Measurements from ENCODE around the gene GNG12.

Gene GNG12

GRCh38 chr1:67687649-67688048 is 145.6 kb downstream of the GNG12 start:
- FAIRE-seq (peak; percentile 85), DNase-seq (ENCODE audit: insufficient read length, low spot score) (no peak)
- TF ChIP-seq POLR2A (IDR thresholded peaks at IDR 0.05; ENCODE audit: low read depth, low read length), result no peak

DNA sequence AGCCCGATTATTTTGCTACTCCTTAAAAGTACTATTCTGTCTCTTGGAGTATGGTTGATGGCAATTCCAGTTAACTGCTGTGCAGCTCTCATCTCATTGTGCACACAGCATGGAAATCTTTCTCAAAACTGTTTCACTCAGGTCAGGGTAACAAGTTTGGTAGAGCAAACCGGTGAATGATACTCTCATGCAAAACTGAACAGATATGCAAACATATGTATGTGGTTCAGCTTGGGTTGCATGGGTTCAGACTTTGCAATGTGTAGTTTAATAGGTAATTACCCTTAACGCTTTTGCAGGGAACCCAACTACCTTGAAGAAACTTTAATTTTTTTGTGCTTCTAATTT is 146.1 kb downstream of the GNG12 start:
- no peak for TF ChIP-seq POLR2A (IDR thresholded peaks at IDR 0.05; ENCODE audit: low read depth, low read length)
- no peak for FAIRE-seq
- DNase-seq (ENCODE audit: insufficient read length, low spot score), result no peak

GRCh38 chr1:67686267-67687197 is 146.7 kb downstream of the GNG12 start:
- DNase-seq (ENCODE audit: insufficient read length, low spot score), result peak; percentile 53
- peak; percentile 36 for TF ChIP-seq POLR2A (IDR thresholded peaks at IDR 0.05; ENCODE audit: low read depth, low read length)
- peak; percentile 99 for FAIRE-seq

DNA sequence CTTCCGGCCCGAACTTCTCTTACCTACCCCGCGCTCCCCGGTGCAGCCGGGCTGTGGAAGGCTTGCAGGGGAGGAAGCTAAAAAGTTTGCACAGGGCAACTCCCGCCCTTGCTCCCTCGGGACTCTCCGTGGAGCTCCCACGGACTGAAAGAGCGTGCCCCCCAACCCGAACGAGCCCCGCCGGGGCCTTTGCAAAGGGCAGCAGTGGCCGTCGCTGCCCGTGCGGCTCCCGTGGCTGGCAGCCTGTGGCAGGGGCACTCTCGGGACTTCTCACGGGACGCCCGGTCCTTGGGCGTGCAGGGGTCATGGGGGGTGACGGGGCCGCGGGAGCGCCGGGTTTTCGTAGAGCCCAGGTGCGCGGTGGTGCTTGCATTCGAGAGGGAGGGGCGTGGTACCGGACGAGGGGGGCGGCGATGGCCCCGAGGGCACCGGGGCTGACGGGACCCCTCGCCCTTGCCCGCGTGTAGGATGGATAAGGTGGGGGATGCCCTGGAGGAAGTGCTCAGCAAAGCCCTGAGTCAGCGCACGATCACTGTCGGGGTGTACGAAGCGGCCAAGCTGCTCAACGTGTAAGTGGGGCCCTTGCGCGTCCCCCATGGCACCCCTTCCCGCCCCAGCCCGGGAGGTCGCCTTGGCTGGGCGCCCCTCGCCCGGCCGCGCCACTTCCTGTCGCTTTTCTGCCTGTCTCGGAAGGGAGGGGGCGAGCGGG is 147.6 kb downstream of the GNG12 start:
- no peak for FAIRE-seq
- DNase-seq (ENCODE audit: insufficient read length, low spot score), result no peak

DNA sequence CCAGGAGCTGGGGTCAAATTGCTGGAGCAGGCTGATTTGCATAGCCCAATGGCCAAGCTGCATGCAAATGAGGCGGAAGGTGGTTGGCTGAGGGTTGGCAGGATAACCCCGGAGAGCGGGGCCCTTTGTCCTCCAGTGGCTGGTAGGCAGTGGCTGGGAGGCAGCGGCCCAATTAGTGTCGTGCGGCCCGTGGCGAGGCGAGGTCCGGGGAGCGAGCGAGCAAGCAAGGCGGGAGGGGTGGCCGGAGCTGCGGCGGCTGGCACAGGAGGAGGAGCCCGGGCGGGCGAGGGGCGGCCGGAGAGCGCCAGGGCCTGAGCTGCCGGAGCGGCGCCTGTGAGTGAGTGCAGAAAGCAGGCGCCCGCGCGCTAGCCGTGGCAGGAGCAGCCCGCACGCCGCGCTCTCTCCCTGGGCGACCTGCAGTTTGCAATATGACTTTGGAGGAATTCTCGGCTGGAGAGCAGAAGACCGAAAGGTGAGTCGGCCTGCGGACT is 148.2 kb downstream of the GNG12 start, which contains the start of gene GADD45A:
Gene GADD45A, plus strand, starts transcription at position 135 of the 491 bp plus-strand sequence. Its CDS starts 294 bp downstream, at position 429.
- peak; percentile 100 for TF ChIP-seq POLR2A (IDR thresholded peaks at IDR 0.05; ENCODE audit: low read depth, low read length)
- FAIRE-seq, result peak; percentile 78
- peak; percentile 76 for DNase-seq (ENCODE audit: insufficient read length, low spot score)

More for the DNA sequence above, 147.6 kb downstream of the GNG12 start:
- no peak for TF ChIP-seq POLR2A (IDR thresholded peaks at IDR 0.05; ENCODE audit: low read depth, low read length)

DNA sequence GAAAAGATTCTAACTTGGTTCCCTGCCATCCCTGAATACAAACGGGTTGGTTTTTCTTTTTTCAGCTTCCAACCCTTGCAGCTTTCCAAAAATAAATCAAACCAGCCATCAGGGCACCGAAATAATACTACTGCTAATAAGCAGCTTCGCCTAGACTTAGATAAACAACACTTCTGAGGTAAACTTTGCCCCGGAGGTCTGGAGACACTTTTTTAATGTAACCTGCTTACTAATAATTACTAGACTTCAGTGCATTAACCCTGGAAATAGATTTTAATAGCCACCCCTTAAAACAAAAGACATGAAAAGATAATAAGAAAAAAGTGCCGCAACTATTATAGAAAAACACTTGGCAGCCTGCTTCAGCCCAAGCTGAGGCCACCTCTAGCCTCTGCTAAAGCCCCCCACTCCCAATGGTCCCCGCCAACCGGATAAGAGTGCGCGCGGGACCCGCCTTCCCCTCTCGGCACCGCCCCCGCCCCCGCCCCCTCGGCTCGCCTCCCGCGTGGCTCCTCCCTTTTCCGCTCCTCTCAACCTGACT is 148.7 kb downstream of the GNG12 start:
- no peak for DNase-seq (ENCODE audit: insufficient read length, low spot score)
- TF ChIP-seq POLR2A (IDR thresholded peaks at IDR 0.05; ENCODE audit: low read depth, low read length), result no peak
- FAIRE-seq, result no peak

GRCh38 chr1:67683766-67684525 is 149.3 kb downstream of the GNG12 start:
- 0 out of 2 replicates have a peak, but pooled peaks have one; percentile 10 for TF ChIP-seq POLR2A (IDR thresholded peaks at IDR 0.05; ENCODE audit: low read depth, low read length)
- FAIRE-seq (peak; percentile 87), DNase-seq (ENCODE audit: insufficient read length, low spot score) (no peak)

GRCh38 chr1:67683316-67683715 is 150.0 kb downstream of the GNG12 start:
- DNase-seq (ENCODE audit: insufficient read length, low spot score), result no peak
- TF ChIP-seq POLR2A (IDR thresholded peaks at IDR 0.05; ENCODE audit: low read depth, low read length), result no peak
- FAIRE-seq, result peak; percentile 89

GRCh38 chr1:67682659-67683197 is 150.5 kb downstream of the GNG12 start:
- no peak for FAIRE-seq
- no peak for TF ChIP-seq POLR2A (IDR thresholded peaks at IDR 0.05; ENCODE audit: low read depth, low read length)
- peak; percentile 29 for DNase-seq (ENCODE audit: insufficient read length, low spot score)

DNA sequence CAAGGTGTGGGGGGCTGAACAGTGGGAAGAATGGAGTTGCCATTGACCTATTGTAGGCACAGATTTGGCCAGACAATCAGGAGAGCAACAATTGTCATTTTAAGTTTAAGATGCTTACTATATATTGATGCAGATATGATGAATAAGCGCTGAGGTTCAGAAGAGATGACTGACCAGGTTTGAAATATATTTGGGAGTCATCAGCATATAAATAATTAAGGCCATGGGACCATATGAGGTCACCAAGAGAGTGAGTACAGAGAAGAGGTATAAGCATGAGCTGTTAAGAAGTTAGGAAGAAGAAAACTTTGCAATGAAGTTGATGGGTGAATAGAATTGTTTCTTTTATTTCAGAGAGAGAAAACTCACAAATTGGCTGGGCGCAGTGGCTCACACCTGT is 152.8 kb downstream of the GNG12 start:
- no peak for TF ChIP-seq POLR2A (IDR thresholded peaks at IDR 0.05; ENCODE audit: low read depth, low read length)
- FAIRE-seq, result peak; percentile 23

GRCh38 chr1:67679691-67680090 is 153.6 kb downstream of the GNG12 start:
- no peak for TF ChIP-seq POLR2A (IDR thresholded peaks at IDR 0.05; ENCODE audit: low read depth, low read length)
- DNase-seq (ENCODE audit: insufficient read length, low spot score) (no peak), FAIRE-seq (peak; percentile 96)

More for the DNA sequence above, 152.8 kb downstream of the GNG12 start:
- DNase-seq (ENCODE audit: insufficient read length, low spot score), result no peak

- TF ChIP-seq POLR2A (IDR thresholded peaks at IDR 0.05; ENCODE audit: low read depth, low read length), result no peak
- no peak for DNase-seq (ENCODE audit: insufficient read length, low spot score)
- FAIRE-seq, result peak; percentile 57
Observed at GRCh38 chr1:67677930-67678329, 155.3 kb downstream of the GNG12 start.

DNA sequence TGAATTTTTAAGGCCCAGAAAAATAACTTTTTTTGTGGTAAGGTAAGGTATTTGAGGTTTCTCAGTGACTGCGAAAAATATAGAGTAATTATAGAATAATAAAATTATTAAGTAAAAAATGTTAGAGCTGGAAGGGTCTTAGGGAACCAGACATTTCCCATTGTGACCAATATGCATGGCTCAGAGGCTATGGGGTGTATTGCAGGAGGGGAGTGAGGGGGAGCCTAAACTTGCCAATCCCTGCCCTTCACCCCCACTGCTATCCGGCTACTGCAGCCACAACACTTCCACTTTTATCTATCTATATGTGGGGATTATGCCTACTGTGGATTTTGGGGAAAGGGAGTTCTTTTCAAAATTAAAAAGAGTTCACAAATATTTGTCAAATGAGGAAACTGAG is 155.9 kb downstream of the GNG12 start:
- no peak for DNase-seq (ENCODE audit: insufficient read length, low spot score)
- TF ChIP-seq POLR2A (IDR thresholded peaks at IDR 0.05; ENCODE audit: low read depth, low read length), result no peak

More for the DNA sequence above, 155.9 kb downstream of the GNG12 start:
- FAIRE-seq, result no peak
